Endothelial cell of umbilical vein (primary cell): ENCODE results near the gene MAEL. TPM values are rescaled to one million over a fixed set of nuclear protein-coding genes. Genes with fewer than 3 reads are reported as not detected.

ENCODE experiments used
- BruUV-seq: library from RNA; stranded (reverse); fragments of 400-500 nt; replicated peaks from 2 replicates; lab custom pipeline; 2021; lab: Mats Ljungman, UMichigan
- CTCF ChIA-PET: fragments of 300-600, 350-600 bp; sonication (Branson Sonifier 250); formaldehyde crosslinking; loops from one replicate; lab custom pipeline; 2021; ENCODE audit warnings: antibody characterized with exemption, inconsistent platforms; lab: Charles Lee
- POLR2A ChIA-PET: fragments of 300-600, 350-600 bp; sonication (Branson Sonifier 250); formaldehyde crosslinking; loops from one replicate; lab custom pipeline; 2021; ENCODE audit warnings: antibody characterized with exemption, inconsistent platforms; lab: Charles Lee
- DNase-seq: peaks from one replicate; pipeline ENCODE4 v3.0.0-alpha.2; 2011; ENCODE audit warnings: low read depth, low spot score
- FAIRE-seq: peaks from 2 replicates; lab custom pipeline; 2011; peaks lifted over from hg19 to GRCh38; lab: Jason Lieb, UNC
- H2AFZ ChIP-seq: 2 replicates; pipeline ENCODE4 v1.6.0; 2012; ENCODE audit warnings: low read depth, low read length, control low read depth, inconsistent platforms
- H3K27ac ChIP-seq: 2 replicates; pipeline ENCODE4 v1.5.1; 2011; ENCODE audit warnings: low read depth, mild to moderate bottlenecking, control low read depth, low read length, moderate library complexity; ENCODE audit not compliant: insufficient read depth
- H3K27me3 ChIP-seq, 2 experiments: 2 replicates each; pipeline versions ENCODE4 v1.6.0 to v1.6.1; 2011; ENCODE audit warnings: low read length in 2 of 2, mixed read lengths in 1 of 2; ENCODE audit not compliant: control insufficient read depth in 2 of 2, insufficient read depth in 2 of 2
- H3K36me3 ChIP-seq, 2 experiments: 2 replicates in 1 of 2; 3 replicates in 1 of 2; pipeline ENCODE4 v1.5.1; 2011; ENCODE audit warnings: low read length in 2 of 2, mild to moderate bottlenecking in 1 of 2, moderate library complexity in 1 of 2; ENCODE audit not compliant: control insufficient read depth in 2 of 2, insufficient read depth in 2 of 2; ENCODE audit errors: extremely low read depth in 1 of 2
- H3K4me1 ChIP-seq: 3 replicates; pipeline ENCODE4 v1.5.1; 2011; ENCODE audit warnings: mild to moderate bottlenecking, low read length; ENCODE audit not compliant: control insufficient read depth, insufficient read depth; ENCODE audit errors: extremely low read depth
- H3K4me2 ChIP-seq: 2 replicates; pipeline ENCODE4 v1.6.1; 2011; ENCODE audit warnings: low read length, control low read depth, mixed read lengths; ENCODE audit not compliant: insufficient read depth
- H3K4me3 ChIP-seq, 3 experiments: fragments of 200-600 bp in 1 of 3; sonication (generic), shearing (Covaris generic) in 1 of 3; replicated peaks in 1 of 3; 2 replicates each; pipeline ENCODE4 v1.5.1; 2011 to 2016; ENCODE audit warnings: control low read depth in 3 of 3, low read length in 3 of 3, mild to moderate bottlenecking in 2 of 3, inconsistent platforms in 1 of 3, low read depth in 1 of 3, moderate library complexity in 1 of 3; ENCODE audit not compliant: insufficient read depth in 1 of 3
- H3K79me2 ChIP-seq: 2 replicates; pipeline ENCODE4 v1.6.0; 2012; ENCODE audit warnings: low read length, inconsistent platforms; ENCODE audit not compliant: control insufficient read depth, insufficient read depth
- H3K9ac ChIP-seq: replicated peaks from 2 replicates; pipeline ENCODE3; 2011; ENCODE audit warnings: low read length, control low read depth; ENCODE audit not compliant: insufficient read depth; ENCODE audit errors: extremely low read depth
- H3K9me1 ChIP-seq: replicated peaks from 3 replicates; pipeline ENCODE4 v1.6.0; 2011; ENCODE audit warnings: mild to moderate bottlenecking, low read length; ENCODE audit not compliant: control insufficient read depth, insufficient read depth; ENCODE audit errors: extremely low read depth
- H3K9me3 ChIP-seq: replicated peaks from 2 replicates; pipeline ENCODE4 v1.5.1; 2012; ENCODE audit warnings: low read length, inconsistent platforms; ENCODE audit not compliant: control insufficient read depth, insufficient read depth
- H4K20me1 ChIP-seq: replicated peaks from 2 replicates; pipeline ENCODE3; 2011; ENCODE audit warnings: mild to moderate bottlenecking, low read length; ENCODE audit not compliant: control insufficient read depth, insufficient read depth; ENCODE audit errors: extremely low read depth
- EZH2 ChIP-seq: IDR thresholded peaks from 2 replicates; pipeline ENCODE4 v1.6.1; 2012; ENCODE audit warnings: borderline replicate concordance, low read depth, mild to moderate bottlenecking, moderate library complexity, low read length, inconsistent platforms; ENCODE audit not compliant: severe bottlenecking
- FOS ChIP-seq: IDR thresholded peaks from 2 replicates; pipeline ENCODE4 v1.6.1; 2011; ENCODE audit warnings: mild to moderate bottlenecking, low read length, moderate library complexity, borderline replicate concordance; ENCODE audit not compliant: insufficient read depth
- GATA2 ChIP-seq: IDR thresholded peaks from 2 replicates; pipeline ENCODE4 v1.7.0; 2011; ENCODE audit warnings: low read depth, mild to moderate bottlenecking, moderate library complexity, mixed read lengths, low read length; ENCODE audit not compliant: insufficient read length, insufficient read depth
- JUN ChIP-seq: IDR thresholded peaks from 2 replicates; pipeline ENCODE4 v1.6.1; 2011; ENCODE audit warnings: borderline replicate concordance, low read depth; ENCODE audit not compliant: insufficient read length, insufficient read depth
- MYC ChIP-seq: IDR thresholded peaks from one replicate; pipeline ENCODE4 v1.6.1; 2011; ENCODE audit warnings: mild to moderate bottlenecking, low read depth, low read length
- POLR2A ChIP-seq: IDR thresholded peaks from 2 replicates; pipeline ENCODE4 v1.6.1; 2012; ENCODE audit warnings: low read depth, mild to moderate bottlenecking, control low read depth, low read length
- POLR2AphosphoS5 ChIP-seq: IDR thresholded peaks from 2 replicates; pipeline ENCODE4 v1.6.1; 2012; ENCODE audit warnings: low read depth, mild to moderate bottlenecking, control low read depth, low read length, moderate library complexity; ENCODE audit not compliant: insufficient read depth
- dilution Hi-C: fragments of 300-500 bp; cut with MboI; formaldehyde crosslinking; loops from one replicate; pipeline ENCODE4 v1.15.0; 2019; ENCODE audit warnings: low sequenced_read_pairs; ENCODE audit not compliant: extremely low pct_ligation_motif_present
- intact Hi-C: fragments of 100-400 bp; cut with micrococcal nuclease; formaldehyde crosslinking; loops from one replicate; pipeline ENCODE4 v1.10.0; 2022
- polyA plus RNA-seq, 4 experiments: library from polyadenylated mRNA; depleted of rRNA in 3 of 4; stranded (reverse) in 3 of 4; unstranded in 1 of 4; fragments of >200 nt; gene quantifications; 2 replicates each; pipeline versions ENCODE4 v1.2.1 to v1.2.3, GENCODE V29; 2011 to 2012; ENCODE audit warnings: missing spikeins in 1 of 4
- total RNA-seq: library from RNA; stranded (reverse); gene quantifications from 2 replicates; pipeline ENCODE4 v1.2.3, GENCODE V29; 2021
- TF ChIP-seq, protein P1 (sequence below): IDR thresholded peaks from 2 replicates; pipeline ENCODE4 v1.6.1; 2011; ENCODE audit not compliant: insufficient read depth, insufficient read length
- TF ChIP-seq, protein P2 (sequence below), 2 donors: IDR thresholded peaks; 1 replicate in 1 of 2; 2 replicates in 1 of 2; pipeline ENCODE4 v1.5.1; 2011; ENCODE audit warnings: low read length in 2 of 2, mild to moderate bottlenecking in 2 of 2, moderate library complexity in 2 of 2, control low read depth in 1 of 2, inconsistent platforms in 1 of 2, low read depth in 1 of 2; ENCODE audit not compliant: insufficient read depth in 1 of 2; ENCODE audit errors: extremely low read depth in 1 of 2

MAEL gene
- total and polyA plus RNA-seq, 2 donors (not counting 3 experiments of a cell fraction or from before 2014, with no cell fraction given): 0.04 TPM; not detected in 1

DNA sequence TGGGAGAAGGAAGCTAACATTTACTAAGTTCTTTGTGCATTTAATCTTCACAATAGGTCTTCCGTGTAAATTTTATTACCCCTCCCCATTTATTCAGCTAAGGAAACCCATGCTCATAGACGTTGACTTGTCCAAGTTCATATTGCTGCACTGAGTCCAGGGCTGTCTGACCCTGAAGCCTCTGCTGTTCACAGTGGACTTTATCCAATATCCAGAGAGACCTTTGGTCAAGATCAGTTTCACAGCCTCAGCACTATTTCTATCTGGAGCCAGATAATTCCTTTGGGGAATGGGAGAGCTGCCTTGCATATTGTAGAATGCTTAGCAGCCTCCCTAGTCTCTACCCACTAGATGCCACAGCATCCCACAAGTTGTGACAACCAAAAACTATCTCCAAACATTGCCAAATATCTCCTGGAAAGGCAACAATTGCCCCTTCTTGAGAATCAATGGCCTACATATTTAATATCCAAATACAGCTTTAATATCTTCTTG, 40.2 kb upstream of the MAEL start:
- Histone ChIP-seq H3K36me3 (no peaks in the 10 kb centered on the region), H3K9ac (no peak overlapping the region), H2AFZ (no peak overlapping the region), H3K9me3 (no peaks in the 10 kb centered on the region), H3K79me2 (no peaks in the 10 kb centered on the region), H3K4me3 (no peak overlapping the region), H3K27me3 (peaks cover 14 to 20% of the 10 kb centered on the region in 2 experiments), H4K20me1 (no peaks in the 10 kb centered on the region), H3K27ac (no peak overlapping the region), H3K4me1 (no peaks in the 10 kb centered on the region), H3K4me2 (no peak overlapping the region), H3K9me1 (no peaks in the 10 kb centered on the region)
- TF ChIP-seq, protein P1, sequence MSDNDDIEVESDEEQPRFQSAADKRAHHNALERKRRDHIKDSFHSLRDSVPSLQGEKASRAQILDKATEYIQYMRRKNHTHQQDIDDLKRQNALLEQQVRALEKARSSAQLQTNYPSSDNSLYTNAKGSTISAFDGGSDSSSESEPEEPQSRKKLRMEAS: no peak
- TF ChIP-seq JUN: no peak
- CTCF ChIA-PET: interaction anchor here (0.7 to 1.2 kb wide), 2 partner anchors 23 to 38 kb away, joined by 3 read pairs; no protein-coding TSS in a partner anchor
- FAIRE-seq (no peak), DNase-seq (no peak)
- intact Hi-C loops: no loop called here
- BruUV-seq: no TSS peak
- dilution Hi-C loops: no loop called here
- POLR2A ChIA-PET: no interaction called here

DNA sequence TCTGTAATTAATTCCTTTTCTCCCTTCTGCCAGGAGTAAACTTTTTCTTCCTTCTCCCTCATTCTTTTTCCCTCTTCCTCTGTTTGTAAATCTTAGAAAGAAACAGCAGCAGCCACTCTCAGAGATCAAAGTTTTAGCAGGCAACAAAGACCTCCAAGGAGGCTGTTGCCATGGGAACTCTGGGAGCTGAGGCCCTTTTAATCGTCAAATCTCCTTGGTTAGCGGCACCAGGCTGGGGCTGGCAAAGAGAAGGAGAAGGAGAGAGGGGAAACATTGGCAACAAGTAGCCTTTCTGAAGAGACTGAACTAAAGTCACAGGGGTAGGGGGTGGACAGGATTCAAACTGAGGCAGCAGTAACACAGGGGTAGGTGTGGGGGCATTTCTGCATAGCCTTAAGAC, 38.9 kb upstream of the MAEL start:
- H3K79me2 ChIP-seq: no peaks in the 10 kb centered on the region
- CTCF ChIA-PET: no interaction called here
- H3K36me3 ChIP-seq: no peaks in the 10 kb centered on the region
- H2AFZ ChIP-seq: no peak overlapping the region
- no peak for DNase-seq
- no peak overlapping the region for H3K9ac ChIP-seq
- H3K9me3 ChIP-seq: no peaks in the 10 kb centered on the region
- no peaks in the 10 kb centered on the region for H4K20me1 ChIP-seq
- TF ChIP-seq POLR2AphosphoS5: no peak
- TF ChIP-seq, protein P1: no peak
- no peak for TF ChIP-seq EZH2
- TF ChIP-seq POLR2A: no peak
- TF ChIP-seq, protein P2, sequence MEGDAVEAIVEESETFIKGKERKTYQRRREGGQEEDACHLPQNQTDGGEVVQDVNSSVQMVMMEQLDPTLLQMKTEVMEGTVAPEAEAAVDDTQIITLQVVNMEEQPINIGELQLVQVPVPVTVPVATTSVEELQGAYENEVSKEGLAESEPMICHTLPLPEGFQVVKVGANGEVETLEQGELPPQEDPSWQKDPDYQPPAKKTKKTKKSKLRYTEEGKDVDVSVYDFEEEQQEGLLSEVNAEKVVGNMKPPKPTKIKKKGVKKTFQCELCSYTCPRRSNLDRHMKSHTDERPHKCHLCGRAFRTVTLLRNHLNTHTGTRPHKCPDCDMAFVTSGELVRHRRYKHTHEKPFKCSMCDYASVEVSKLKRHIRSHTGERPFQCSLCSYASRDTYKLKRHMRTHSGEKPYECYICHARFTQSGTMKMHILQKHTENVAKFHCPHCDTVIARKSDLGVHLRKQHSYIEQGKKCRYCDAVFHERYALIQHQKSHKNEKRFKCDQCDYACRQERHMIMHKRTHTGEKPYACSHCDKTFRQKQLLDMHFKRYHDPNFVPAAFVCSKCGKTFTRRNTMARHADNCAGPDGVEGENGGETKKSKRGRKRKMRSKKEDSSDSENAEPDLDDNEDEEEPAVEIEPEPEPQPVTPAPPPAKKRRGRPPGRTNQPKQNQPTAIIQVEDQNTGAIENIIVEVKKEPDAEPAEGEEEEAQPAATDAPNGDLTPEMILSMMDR (IDR thresholded peaks at IDR 0.05; ENCODE audit: extremely low read depth in 1 of 2, insufficient read depth in 1 of 2, low read depth in 1 of 2, low read length in 2 of 2): no peak
- TF ChIP-seq FOS: no peak
- no peak for TF ChIP-seq MYC
- TF ChIP-seq JUN: no peak
- no peak for TF ChIP-seq GATA2
- H3K4me1 ChIP-seq: no peaks in the 10 kb centered on the region
- H3K27me3 ChIP-seq: peaks cover 14 to 20% of the 10 kb centered on the region in 2 experiments
- intact Hi-C loops: no loop called here
- POLR2A ChIA-PET: no interaction called here
- no peak overlapping the region for H3K27ac ChIP-seq
- BruUV-seq: no TSS peak
- H3K9me1 ChIP-seq: no peaks in the 10 kb centered on the region
- H3K4me3 ChIP-seq: no peak overlapping the region
- dilution Hi-C loops: no loop called here
- no peak for FAIRE-seq
- no peak overlapping the region for H3K4me2 ChIP-seq
